ENCODE measurements around the gene RPS6KA4.

Gene RPS6KA4

GRCh38 chr11:64327993-64328392, 31.0 kb upstream of the RPS6KA4 start:
- no peak for DNase-seq

GRCh38 chr11:64330888-64331287, 28.1 kb upstream of the RPS6KA4 start:
- no peak for DNase-seq

- no peak for DNase-seq
These were observed 27.2 kb upstream of the RPS6KA4 start for GRCh38 chr11:64331569-64332371.

GRCh38 chr11:64333556-64333955, 25.4 kb upstream of the RPS6KA4 start:
- DNase-seq: no peak

GRCh38 chr11:64334764-64335735, 23.9 kb upstream of the RPS6KA4 start:
- DNase-seq: peak in 1 of 2 experiments; percentile 19

GRCh38 chr11:64337538-64338249, 21.3 kb upstream of the RPS6KA4 start:
- DNase-seq: no peak

GRCh38 chr11:64338716-64339115, 20.2 kb upstream of the RPS6KA4 start:
- DNase-seq: no peak

GRCh38 chr11:64339286-64339685, 19.7 kb upstream of the RPS6KA4 start:
- DNase-seq: no peak

GRCh38 chr11:64339754-64340408, 19.1 kb upstream of the RPS6KA4 start, which contains the start of gene CCDC88B:
CCDC88B (plus strand) TSS chr11:64340204; CDS start chr11:64340267, 63 bp downstream.
- DNase-seq: no peak

GRCh38 chr11:64340671-64341335, 18.2 kb upstream of the RPS6KA4 start:
- DNase-seq: no peak

- DNase-seq: no peak
These were observed 17.5 kb upstream of the RPS6KA4 start for GRCh38 chr11:64341429-64341828.

GRCh38 chr11:64341851-64342791, 16.8 kb upstream of the RPS6KA4 start:
- DNase-seq: peak; percentile 75 to 84

- DNase-seq: peak in 1 of 2 experiments; percentile 57
These were observed 15.9 kb upstream of the RPS6KA4 start for GRCh38 chr11:64342869-64343745.

GRCh38 chr11:64343767-64344559, 15.0 kb upstream of the RPS6KA4 start:
- no peak for DNase-seq

- no peak for DNase-seq
These were observed 14.2 kb upstream of the RPS6KA4 start for GRCh38 chr11:64344787-64345186.

- DNase-seq: no peak
These were observed 11.6 kb upstream of the RPS6KA4 start for GRCh38 chr11:64347193-64347867.

- no peak for DNase-seq
These were observed 10.5 kb upstream of the RPS6KA4 start for GRCh38 chr11:64348383-64349024.

GRCh38 chr11:64349025-64349387, 10.0 kb upstream of the RPS6KA4 start:
- no peak for DNase-seq
